GM12878 (cell line): ENCODE measurements around the gene SLC9A7. TPM values are rescaled to one million over a fixed set of nuclear protein-coding genes. Genes with fewer than 3 reads are reported as not detected.

Experiments used
- ATAC-seq: fragments of 200-7000 bp; cut with Tn5 transposase; 3 replicates; pipeline ENCODE4 v1.9.1; 2020; ENCODE audit warnings: mild to moderate bottlenecking, moderate library complexity
- BruUV-seq: library from RNA; stranded (reverse); fragments of 400-500 nt; replicated peaks from 2 replicates; lab custom pipeline; 2021; lab: Mats Ljungman, UMichigan
- CTCF ChIA-PET: fragments of 300-600 bp; sonication (Branson Sonifier 250); formaldehyde crosslinking; extraction: SDS; loops from one replicate; lab custom pipeline; 2021; ENCODE audit warnings: inconsistent platforms; lab: Yijun Ruan, JAX
- POLR2A ChIA-PET: fragments of 350-600 bp; formaldehyde crosslinking; extraction: SDS; loops from one replicate; lab custom pipeline; 2021; ENCODE audit warnings: inconsistent platforms; lab: Charles Lee
- RAD21 ChIA-PET: fragments of 300-600 bp; sonication (Branson Sonifier 250); formaldehyde crosslinking; loops from one replicate; lab custom pipeline; 2023; ENCODE audit warnings: antibody characterized with exemption; ENCODE audit not compliant: unreplicated experiment; lab: Charles Lee
- SMC1A ChIA-PET: fragments of 300-600 bp; sonication (Branson Sonifier 250); formaldehyde crosslinking; loops from one replicate; lab custom pipeline; 2023; ENCODE audit not compliant: unreplicated experiment, uncharacterized antibody; lab: Charles Lee
- DNase-seq: peaks from one replicate; pipeline ENCODE4 v3.0.0-alpha.2; 2011; ENCODE audit warnings: low read depth, low spot score
- FAIRE-seq: peaks from 3 replicates; lab custom pipeline; 2011; peaks lifted over from hg19 to GRCh38; lab: Jason Lieb, UNC
- H2AFZ ChIP-seq: 2 replicates; pipeline ENCODE4 v1.6.0; 2011; ENCODE audit warnings: low read depth, low read length, control low read depth; ENCODE audit not compliant: control insufficient read depth
- H3K27ac ChIP-seq: 2 replicates; pipeline ENCODE4 v1.5.1; 2011; ENCODE audit warnings: control low read depth; ENCODE audit not compliant: control insufficient read depth, insufficient read depth
- H3K27me3 ChIP-seq, 2 experiments: replicated peaks in 1 of 2; 2 replicates each; pipeline versions ENCODE4 v1.6.0 to v1.6.1; 2011; ENCODE audit warnings: low read length in 1 of 2; ENCODE audit not compliant: control insufficient read depth in 2 of 2, insufficient read depth in 2 of 2
- H3K36me3 ChIP-seq, 2 experiments: 2 replicates each; pipeline ENCODE4 v1.5.1; 2011; ENCODE audit warnings: low read length in 1 of 2; ENCODE audit not compliant: control insufficient read depth in 2 of 2, insufficient read depth in 2 of 2
- H3K4me1 ChIP-seq: 2 replicates; pipeline ENCODE4 v1.6.1; 2011; ENCODE audit warnings: mild to moderate bottlenecking, low read length, moderate library complexity, mixed read lengths; ENCODE audit not compliant: control insufficient read depth, insufficient read depth
- H3K4me2 ChIP-seq: 2 replicates; pipeline ENCODE4 v1.6.0; 2011; ENCODE audit warnings: control low read depth; ENCODE audit not compliant: control insufficient read depth, insufficient read depth
- H3K4me3 ChIP-seq: fragments of 200-600 bp; sonication (generic); 2 replicates; pipeline ENCODE4 v1.5.1; 2016
- H3K79me2 ChIP-seq: 2 replicates; pipeline ENCODE4 v1.6.0; 2011; ENCODE audit warnings: low read length; ENCODE audit not compliant: control insufficient read depth, insufficient read depth
- H3K9ac ChIP-seq: 2 replicates; pipeline ENCODE4 v1.8.0; 2011; ENCODE audit warnings: low read length, control low read depth, mixed read lengths; ENCODE audit not compliant: control insufficient read depth, insufficient read depth
- H3K9me3 ChIP-seq: replicated peaks from 3 replicates; pipeline ENCODE4 v1.5.1; 2011; ENCODE audit warnings: mild to moderate bottlenecking, low read length; ENCODE audit not compliant: control insufficient read depth, insufficient read depth
- H4K20me1 ChIP-seq: 2 replicates; pipeline ENCODE4 v1.6.0; 2011; ENCODE audit not compliant: control insufficient read depth, insufficient read depth
- CTCF ChIP-seq, 3 experiments: IDR thresholded peaks in 2 of 3; conservative IDR thresholded peaks in 1 of 3; 2 replicates each; pipeline ENCODE4 v1.5.1; 2011; ENCODE audit warnings: low read depth in 3 of 3, low read length in 3 of 3, mild to moderate bottlenecking in 3 of 3, control low read depth in 2 of 3, moderate library complexity in 2 of 3, inconsistent platforms in 1 of 3, mixed read lengths in 1 of 3; ENCODE audit not compliant: control insufficient read depth in 2 of 3, insufficient read depth in 1 of 3; ENCODE audit errors: extremely low read depth in 1 of 3
- POLR2A ChIP-seq: IDR thresholded peaks from 2 replicates; pipeline ENCODE4 v1.6.1; 2011; ENCODE audit warnings: low read depth, mild to moderate bottlenecking, low read length
- POLR2AphosphoS5 ChIP-seq: IDR thresholded peaks from 2 replicates; pipeline ENCODE4 v1.6.1; 2011; ENCODE audit warnings: mild to moderate bottlenecking, low read length, inconsistent platforms
- SPI1 ChIP-seq: IDR thresholded peaks from 2 replicates; pipeline ENCODE4 v1.6.1; 2011; ENCODE audit warnings: low read depth, mild to moderate bottlenecking, low read length, moderate library complexity, borderline replicate concordance; ENCODE audit not compliant: insufficient read depth
- YBX1 ChIP-seq: fragments of 450-650 bp; IDR thresholded peaks from 2 replicates; pipeline ENCODE4 v1.6.1; 2016; ENCODE audit warnings: antibody characterized with exemption
- ZBTB40 ChIP-seq: fragments of 450-650 bp; IDR thresholded peaks from 2 replicates; pipeline ENCODE4 v1.6.1; 2016; ENCODE audit warnings: mild to moderate bottlenecking, moderate library complexity, borderline replicate concordance
- WGBS: methylation state at CpG from one replicate; pipeline ENCODE4 v1.1.6; 2016; ENCODE audit warnings: low lambda C conversion rate; ENCODE audit not compliant: insufficient replicate concordance, insufficient coverage; ENCODE audit errors: missing lambda C conversion rate; 5-methylcytosine and 5-hydroxymethylcytosine counted together
- in situ Hi-C: fragments of 300-500 bp; cut with MboI; formaldehyde crosslinking; loops from 9 replicates; pipeline ENCODE4 v1.14.3; 2018; ENCODE audit warnings: mixed read lengths
- intact Hi-C: fragments of 100-400 bp; cut with micrococcal nuclease; formaldehyde crosslinking; loops from one replicate; pipeline ENCODE4 v1.14.2; 2022; ENCODE audit not compliant: unreplicated experiment
- polyA plus RNA-seq, 11 experiments: library from polyadenylated mRNA; depleted of rRNA in 4 of 11; unstranded in 6 of 11; stranded (reverse) in 5 of 11; fragments of >200 nt; fragmentation: Nextera tagmentation in 4 of 11; fragmentation: Illumina TruSeq in 1 of 11; extraction: Ambion mirVana in 4 of 11; extraction: Trizol in 1 of 11; gene quantifications; 1 replicate in 1 of 11; 2 replicates in 10 of 11; pipeline versions ENCODE4 v1.2.1 to v1.2.3, GENCODE V29; 2011 to 2016; ENCODE audit warnings: inconsistent platforms in 2 of 11, missing spikeins in 2 of 11, low read depth in 1 of 11
- total RNA-seq, 4 experiments: library from RNA; depleted of rRNA in 3 of 4; stranded (reverse); fragments of >200 nt in 3 of 4; fragmentation: Illumina TruSeq in 1 of 4; extraction: Trizol in 1 of 4; gene quantifications; 2 replicates each; pipeline versions ENCODE4 v1.2.1 to v1.2.3, GENCODE V29; 2013 to 2021

Gene SLC9A7
- total and polyA plus RNA-seq, 10 of the 15 experiments (the other 5 are each of a cell fraction or from before 2014, with no cell fraction given) = 5.0 to 62.8 (median 30.5) TPM

- WGBS = 78% methylated on average over 6 of the region's 6 CpGs
- no peaks in the 10 kb centered on the region for H3K9me3 ChIP-seq
- TF ChIP-seq CTCF (IDR thresholded peaks at IDR 0.05 in 2 of 3, conservative IDR thresholded peaks at IDR 0.05 in 1 of 3; ENCODE audit: control insufficient read depth in 2 of 3, extremely low read depth in 1 of 3, insufficient read depth in 1 of 3, low read depth in 3 of 3, low read length in 3 of 3) = 0 out of 6 replicates have a peak, but pooled peaks of 1 of the 3 experiments have one; percentile 5
- TF ChIP-seq POLR2A = 0 out of 2 replicates have a peak, but pooled peaks have one; percentile 21
- no peak for TF ChIP-seq YBX1
- ATAC-seq (peak; percentile 22; the same call in 1 of the 3 replicates), FAIRE-seq (no peak), DNase-seq (no peak)
- SMC1A ChIA-PET = interaction anchor here (1.0 to 3.8 kb wide), 7 partner anchors 10 to 88 kb away, joined by 4 to 15 read pairs (median 7); no protein-coding TSS in a partner anchor
- no peak overlapping the region for H3K27ac ChIP-seq
- RAD21 ChIA-PET = no interaction called here
- no peaks in the 10 kb centered on the region; the same call in none of the 2 replicates for H3K79me2 ChIP-seq
- H4K20me1 ChIP-seq = no peaks in the 10 kb centered on the region
- in situ Hi-C loops (no loop called here), intact Hi-C loops (no loop called here)
- BruUV-seq = no TSS peak
- no peak overlapping the region for H3K4me3 ChIP-seq
- POLR2A ChIA-PET = interaction anchor here (0.5 to 1.0 kb wide), 4 partner anchors 10 to 45 kb away, joined by 3 to 4 read pairs (median 3); no protein-coding TSS in a partner anchor
- no peak overlapping the region for H3K4me2 ChIP-seq
- H3K4me1 ChIP-seq = peaks cover 7% of the 10 kb centered on the region
- H2AFZ ChIP-seq = no peak overlapping the region
- CTCF ChIA-PET = interaction anchor here (1.4 to 2.2 kb wide), 3 partner anchors 25 to 199 kb away, joined by 3 to 7 read pairs (median 4); no protein-coding TSS in a partner anchor
- H3K27me3 ChIP-seq = no peaks in the 10 kb centered on the region
- H3K9ac ChIP-seq = no peak overlapping the region
- no peaks in the 10 kb centered on the region for H3K36me3 ChIP-seq
Observed at GRCh38 chrX:46597771-46598170, 161.1 kb downstream of the SLC9A7 start.

- Histone ChIP-seq H3K27me3 (no peaks in the 10 kb centered on the region), H3K79me2 (no peaks in the 10 kb centered on the region; the same call in none of the 2 replicates), H2AFZ (no peak overlapping the region), H3K27ac (no peak overlapping the region), H4K20me1 (no peaks in the 10 kb centered on the region), H3K4me2 (no peak overlapping the region), H3K4me3 (no peak overlapping the region), H3K9me3 (no peaks in the 10 kb centered on the region)
- 62% methylated on average over 8 of the region's 8 CpGs for WGBS
- intact Hi-C loops = no loop called here
- ChIA-PET CTCF (interaction anchor here (1.6 kb wide), 1 partner anchor 25 kb away, joined by 4 read pairs; no protein-coding TSS in a partner anchor), SMC1A (interaction anchor here (0.7 to 3.8 kb wide), 6 partner anchors 10 to 216 kb away, joined by 3 to 15 read pairs (median 8); no protein-coding TSS in a partner anchor), POLR2A (interaction anchor here (1.1 kb wide), 1 partner anchor 32 kb away, joined by 4 read pairs; no protein-coding TSS in a partner anchor)
- DNase-seq (no peak), ATAC-seq (peak; percentile 35), FAIRE-seq (no peak)
- in situ Hi-C loops = no loop called here
- no TSS peak for BruUV-seq
- TF ChIP-seq ZBTB40 (no peak), POLR2AphosphoS5 (peak; percentile 51; the same call in 1 of the 2 replicates), SPI1 (peak; percentile 28; the same call in 1 of the 2 replicates)
- TF ChIP-seq, all 136 proteins: peak for 2
- Histone ChIP-seq H3K9ac (no peak overlapping the region), H3K36me3 (no peaks in the 10 kb centered on the region), H3K4me1 (peaks cover 7% of the 10 kb centered on the region)
- RAD21 ChIA-PET = no interaction called here
Observed at GRCh38 chrX:46597208-46597607, 161.7 kb downstream of the SLC9A7 start.
